HTERT RPE-1 (cell line): ENCODE measurements around the gene DNAJC17.

ENCODE experiments used
- in situ Hi-C: fragments of 300-500 bp; cut with MboI; formaldehyde crosslinking; loops from 4 replicates; pipeline ENCODE4 v1.14.3; 2020; ENCODE audit warnings: low sequenced_read_pairs

Gene DNAJC17

DNA sequence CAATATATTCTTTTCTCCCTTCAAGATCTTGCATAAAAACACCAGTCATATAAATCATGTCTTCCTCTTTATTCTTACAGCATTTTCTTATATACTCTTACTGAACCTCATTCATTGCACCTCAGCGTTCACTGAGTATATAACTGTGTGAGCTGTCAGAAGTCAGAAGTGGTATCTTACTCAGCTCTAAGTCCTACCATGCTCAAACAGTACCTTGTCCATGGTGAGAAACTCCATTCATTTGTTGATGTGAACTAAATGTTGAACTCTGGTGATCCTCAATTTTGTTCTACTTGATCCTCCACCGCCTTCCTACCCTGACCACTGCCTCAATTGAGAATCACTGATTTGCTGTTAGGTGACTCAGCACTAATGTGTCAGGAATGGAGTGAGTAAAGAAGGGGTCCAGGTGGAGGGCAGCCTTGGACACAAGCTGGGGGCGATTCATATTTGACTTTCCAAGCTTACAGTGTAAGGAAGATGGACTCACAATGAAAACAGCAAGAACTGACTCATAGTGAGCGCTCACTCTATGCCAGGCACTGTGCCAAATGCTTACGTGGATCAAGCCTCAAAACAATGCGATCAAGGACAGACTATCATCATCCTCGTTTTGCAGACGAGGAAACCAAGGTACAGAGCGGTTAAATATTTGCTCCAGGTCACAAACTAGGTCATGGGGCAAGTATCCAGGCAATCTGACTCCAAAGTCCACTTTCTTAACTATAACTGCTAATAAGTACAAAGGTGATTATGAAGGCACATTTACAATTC lies 13.9 kb downstream of the DNAJC17 start:
- in situ Hi-C loops = no loop called here

DNA sequence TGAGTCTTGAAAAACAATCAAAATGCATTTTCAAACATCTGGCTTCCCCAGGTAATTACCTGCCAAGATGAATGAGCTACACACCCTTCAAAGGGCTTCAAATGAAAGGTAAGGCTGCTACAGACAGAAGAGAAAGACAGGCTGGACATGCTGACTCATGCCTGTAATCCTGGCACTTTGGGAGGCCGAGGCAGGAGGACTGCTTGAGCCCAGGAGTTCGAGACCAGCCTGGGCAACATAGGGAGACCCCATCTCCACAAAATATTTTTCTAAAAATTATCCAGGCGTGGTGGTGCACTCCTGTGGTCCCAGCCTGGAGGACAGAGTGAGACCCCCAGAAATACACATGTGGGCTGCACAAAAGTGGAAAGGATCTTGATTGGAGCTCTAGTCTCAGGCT lies 14.9 kb downstream of the DNAJC17 start:
- in situ Hi-C loops = no loop called here

DNA sequence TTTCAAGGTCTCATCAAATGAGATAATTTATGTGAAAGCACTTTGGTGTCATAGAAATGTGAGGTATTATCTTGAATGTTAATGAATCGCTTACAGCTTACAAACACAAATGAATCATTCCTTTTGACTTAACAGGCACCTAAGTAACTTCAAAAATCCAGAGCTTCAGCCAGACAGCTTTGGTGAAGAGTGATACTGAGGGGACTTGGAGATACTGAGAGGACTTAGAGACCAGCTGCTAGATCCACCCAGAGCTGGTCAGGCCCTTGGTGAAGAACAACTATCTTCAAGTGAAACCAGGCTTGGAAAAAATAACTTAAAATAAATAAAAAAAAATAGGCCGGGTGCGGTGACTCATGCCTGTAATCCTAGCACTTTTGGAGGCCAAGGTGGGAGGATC lies 16.6 kb downstream of the DNAJC17 start:
- in situ Hi-C loops = no loop called here

DNA sequence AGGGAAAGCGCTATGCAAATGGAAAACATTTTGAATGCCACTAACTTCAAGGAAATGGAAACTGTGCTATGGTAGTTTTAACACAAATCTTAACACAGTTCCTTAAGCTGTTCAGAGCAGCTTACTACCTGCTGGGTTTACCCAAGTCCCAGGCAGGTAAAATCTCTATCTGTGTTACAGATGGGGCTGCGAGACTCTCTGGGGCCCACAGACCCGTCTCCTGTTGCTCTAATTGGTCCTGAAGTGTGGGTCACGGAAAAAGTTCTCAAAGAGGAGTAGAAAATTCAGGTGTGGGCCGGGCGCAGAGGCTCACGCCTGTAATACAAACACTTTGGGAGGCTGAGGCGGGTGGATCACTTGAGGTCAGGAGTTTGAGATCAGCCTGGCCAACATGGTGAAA lies 17.3 kb downstream of the DNAJC17 start:
- in situ Hi-C loops = no loop called here

DNA sequence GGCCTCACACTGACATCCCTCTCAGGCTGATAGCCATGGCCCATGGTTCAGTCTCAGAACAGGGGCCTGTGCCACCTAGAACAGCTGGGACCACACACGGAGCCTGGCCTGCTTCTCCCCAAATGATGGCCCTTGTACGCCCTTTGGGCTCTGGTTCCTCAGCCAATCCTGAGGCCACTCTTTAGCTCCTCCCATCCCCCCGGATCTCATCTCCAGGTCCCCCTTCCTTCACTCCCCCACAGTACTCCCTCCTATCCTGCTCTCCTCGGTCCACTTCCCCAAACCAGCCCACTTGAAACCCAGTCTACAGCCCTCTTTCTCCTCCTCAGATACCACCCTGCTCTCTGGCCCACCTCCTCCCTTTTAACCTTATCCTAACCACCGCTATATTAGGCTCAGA lies 18.2 kb downstream of the DNAJC17 start:
- in situ Hi-C loops = no loop called here

DNA sequence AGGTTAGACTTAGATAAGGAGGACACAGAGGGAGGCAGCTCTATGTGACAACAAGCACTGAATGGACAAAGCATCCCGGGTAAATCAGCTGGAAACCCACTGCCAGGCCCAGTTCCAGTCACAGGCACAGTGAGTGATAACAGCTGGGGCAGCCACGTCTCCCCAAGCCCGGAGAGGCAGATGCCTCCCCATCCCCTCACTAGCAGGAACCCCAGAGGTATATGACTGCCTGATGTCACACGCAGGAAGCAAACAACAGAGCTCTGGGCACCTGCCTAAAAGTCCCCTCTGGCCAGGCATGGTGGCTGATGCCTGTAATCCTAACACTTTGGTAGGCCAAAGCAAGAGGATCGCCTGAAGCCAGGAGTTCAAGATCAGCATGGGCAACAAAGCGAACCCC lies 19.3 kb downstream of the DNAJC17 start:
- in situ Hi-C loops = no loop called here

DNA sequence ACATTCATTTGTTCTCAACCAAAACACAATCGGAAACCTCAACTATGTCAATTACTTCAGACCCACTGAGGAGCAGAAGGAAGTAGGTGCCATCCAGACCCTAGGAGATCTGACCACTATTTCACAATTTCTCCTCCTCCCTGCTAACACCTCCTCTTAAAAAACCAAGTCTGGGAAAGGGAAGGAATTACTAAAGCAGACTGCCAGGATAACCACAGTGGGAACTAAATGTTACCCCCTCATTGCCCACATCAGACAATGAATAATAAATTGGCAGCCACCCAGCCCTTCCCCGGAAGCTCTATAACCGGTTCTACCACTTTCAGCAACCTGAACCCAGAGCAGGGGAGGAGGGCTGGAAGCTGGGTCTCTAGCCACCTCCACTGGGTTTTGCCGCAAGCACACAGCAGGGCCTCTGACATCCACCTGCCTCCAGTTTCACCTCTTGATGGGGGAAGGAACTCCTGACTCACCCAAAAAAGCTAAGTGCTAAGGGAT lies 19.9 kb downstream of the DNAJC17 start:
- in situ Hi-C loops = no loop called here

DNA sequence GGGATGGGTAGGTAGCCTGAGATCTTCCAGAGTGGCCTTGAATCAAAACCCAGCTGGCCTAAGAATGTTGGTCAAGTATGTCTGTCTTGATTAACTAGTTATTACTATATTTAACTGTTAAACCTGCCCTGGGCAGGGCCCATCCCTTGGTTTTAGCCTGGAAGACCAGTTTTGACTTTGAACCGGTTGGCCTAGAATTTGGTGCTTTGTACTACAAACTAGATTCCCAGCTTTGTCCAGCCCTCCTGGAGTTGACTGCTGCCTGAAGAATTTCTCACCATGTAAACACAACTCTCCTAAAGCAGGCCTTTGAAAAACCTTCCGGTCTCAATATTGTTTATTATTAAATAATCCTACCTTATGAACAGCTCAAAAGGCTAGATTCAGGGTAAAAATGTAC lies 21.5 kb downstream of the DNAJC17 start:
- in situ Hi-C loops = no loop called here

DNA sequence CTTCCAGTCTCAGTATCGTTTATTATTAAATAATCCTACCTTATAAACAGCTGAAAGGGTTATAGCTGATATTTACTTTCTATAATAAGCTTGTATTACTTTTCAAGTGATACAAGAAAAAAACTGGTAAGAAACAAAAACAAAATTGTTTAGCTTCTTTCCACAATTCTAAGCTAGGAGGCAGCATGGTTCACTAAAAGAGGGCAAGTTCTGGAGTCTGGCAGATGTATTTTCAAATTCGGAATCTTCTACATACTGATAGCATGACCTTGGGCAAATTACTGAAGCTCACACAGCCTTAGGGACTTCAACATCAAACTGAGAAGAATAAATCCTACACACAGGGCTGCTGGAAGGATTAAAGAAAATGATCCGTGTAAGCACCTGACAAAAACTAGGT lies 22.1 kb downstream of the DNAJC17 start:
- in situ Hi-C loops = no loop called here

DNA sequence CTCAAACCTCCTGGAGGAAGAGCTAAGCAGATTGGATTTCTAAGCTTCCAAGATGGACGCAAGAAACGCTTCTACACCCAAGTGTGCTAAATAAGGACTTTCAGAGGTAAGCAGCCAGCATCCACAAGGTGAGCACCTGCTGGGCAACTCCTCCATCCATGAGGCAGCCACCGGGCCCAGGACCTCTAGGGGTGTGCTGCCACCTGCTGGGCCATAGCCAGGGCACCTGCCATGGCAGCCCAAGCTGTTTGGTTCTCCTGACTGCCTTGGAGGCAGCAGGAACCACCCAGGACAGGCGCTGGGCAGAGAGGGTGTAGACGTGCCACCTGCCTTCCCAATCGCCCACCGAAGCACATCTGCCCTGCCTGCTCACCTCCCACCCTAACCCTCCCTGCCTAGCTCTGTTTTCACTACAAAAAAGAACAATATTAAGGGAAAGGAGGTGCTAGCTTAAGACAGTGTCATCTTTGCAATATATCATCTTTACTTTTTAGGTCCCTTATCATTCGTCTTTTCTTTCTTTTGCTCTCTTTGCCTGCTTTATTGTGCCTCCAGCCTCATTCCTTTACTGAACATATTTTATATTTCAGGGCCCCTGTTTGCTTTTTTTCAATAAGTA lies 24.6 kb downstream of the DNAJC17 start:
- in situ Hi-C loops = no loop called here

DNA sequence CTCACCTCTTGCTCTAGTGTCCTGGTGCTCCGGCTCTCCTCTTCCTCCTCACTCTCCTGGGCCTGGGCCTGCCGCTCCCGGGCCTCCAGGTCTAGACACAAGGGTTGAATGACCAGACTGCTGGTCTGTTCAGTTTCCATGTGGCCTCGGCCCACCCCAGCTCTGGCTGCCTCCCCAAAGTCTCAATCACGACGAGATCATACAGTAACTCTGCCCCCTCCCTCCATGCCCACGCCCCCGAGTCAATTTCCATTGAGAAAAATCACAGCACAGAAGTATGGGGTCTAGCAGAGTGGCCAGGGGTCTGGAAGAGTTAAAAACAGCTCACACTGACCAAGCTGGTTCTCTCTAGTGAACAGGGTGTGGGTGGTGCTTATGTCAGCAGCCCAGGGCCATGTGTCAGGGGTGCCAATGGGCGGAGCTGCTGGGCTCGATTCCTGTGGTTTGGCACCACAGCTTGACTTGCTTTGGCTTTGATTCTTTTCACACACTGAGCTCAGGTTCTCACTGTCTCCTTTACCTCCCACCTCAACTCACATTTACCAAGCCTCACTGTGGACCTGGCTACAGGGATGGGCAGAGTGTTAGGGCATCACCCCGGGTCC lies 30.6 kb downstream of the DNAJC17 start:
- in situ Hi-C loops = no loop called here

DNA sequence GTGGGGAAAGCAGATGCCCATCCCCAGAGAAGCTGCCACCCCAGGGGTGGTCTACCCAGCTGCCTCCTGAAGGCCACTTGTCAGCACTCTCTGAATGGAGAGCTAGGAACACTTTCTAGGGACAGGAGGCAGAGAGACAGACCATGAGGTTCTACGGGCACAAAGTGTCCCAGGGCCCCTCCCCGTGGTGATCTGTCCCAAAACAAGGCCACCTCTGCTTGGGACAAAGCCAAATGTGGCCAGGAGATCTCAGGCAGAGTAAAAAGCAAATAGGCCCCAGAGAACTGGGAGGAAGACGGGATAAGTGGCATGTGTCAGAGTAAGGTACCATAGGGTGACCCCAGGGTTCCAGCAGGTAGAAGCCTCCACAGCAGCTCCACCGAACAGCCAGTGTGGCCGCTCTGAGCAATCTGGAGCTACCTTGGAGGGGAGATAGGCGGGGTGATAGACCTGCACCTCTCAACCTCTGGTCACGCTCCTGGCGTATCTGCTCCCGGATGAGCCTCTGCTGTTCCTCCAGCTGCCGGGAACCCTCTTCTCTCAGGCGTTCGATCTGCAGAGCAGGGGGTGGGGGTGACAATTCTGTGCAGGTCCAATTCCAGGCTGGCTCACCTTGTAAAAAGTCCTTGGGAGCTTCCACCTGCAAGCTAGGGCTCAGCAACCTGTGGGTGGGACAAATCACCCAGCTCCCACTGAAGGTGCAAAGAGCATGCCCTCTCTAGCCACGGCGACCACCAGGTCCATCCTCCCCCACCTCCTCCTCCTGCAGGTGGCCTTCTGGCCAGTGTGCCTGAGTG lies 31.3 kb downstream of the DNAJC17 start:
- in situ Hi-C loops = no loop called here

DNA sequence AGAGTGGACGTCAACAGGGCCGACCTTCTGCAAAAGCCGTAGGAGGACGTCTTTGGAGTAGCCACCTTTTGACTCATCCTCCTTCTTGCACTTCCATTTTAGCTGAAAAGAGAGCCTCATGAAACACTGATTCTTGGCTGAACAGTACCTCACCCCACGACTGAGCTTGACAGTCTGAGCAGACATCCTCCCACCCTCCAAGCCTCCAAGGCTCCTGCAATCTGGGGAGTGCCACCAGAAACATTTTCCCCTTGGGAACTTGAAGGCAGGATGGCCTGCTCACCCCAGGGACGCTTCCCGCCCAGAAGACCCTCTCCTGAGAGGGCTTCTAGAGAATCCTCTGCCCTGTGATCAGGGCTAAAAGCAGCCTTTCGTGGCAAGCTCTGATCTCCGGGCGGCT lies 32.3 kb downstream of the DNAJC17 start:
- in situ Hi-C loops = no loop called here

DNA sequence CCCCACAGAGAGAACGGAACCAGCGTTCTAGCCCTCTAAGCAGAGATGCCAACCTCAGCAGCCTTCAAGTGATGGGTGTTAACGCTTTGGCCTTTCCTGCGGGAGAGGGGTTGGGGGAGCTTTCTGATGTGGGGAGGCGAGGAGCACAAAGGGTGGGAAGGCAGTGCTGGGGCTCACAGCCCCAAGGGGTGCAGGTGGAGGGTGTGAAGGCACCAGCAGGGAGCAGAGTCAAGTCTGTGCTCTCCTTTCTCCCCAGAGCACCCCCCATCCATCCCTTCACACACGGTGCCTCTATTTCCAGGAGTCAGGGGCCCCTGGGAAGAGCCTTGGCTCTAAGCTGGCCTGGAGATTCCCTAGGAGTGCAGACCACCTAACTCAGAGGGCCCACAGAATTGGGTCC lies 33.4 kb downstream of the DNAJC17 start:
- in situ Hi-C loops = no loop called here

DNA sequence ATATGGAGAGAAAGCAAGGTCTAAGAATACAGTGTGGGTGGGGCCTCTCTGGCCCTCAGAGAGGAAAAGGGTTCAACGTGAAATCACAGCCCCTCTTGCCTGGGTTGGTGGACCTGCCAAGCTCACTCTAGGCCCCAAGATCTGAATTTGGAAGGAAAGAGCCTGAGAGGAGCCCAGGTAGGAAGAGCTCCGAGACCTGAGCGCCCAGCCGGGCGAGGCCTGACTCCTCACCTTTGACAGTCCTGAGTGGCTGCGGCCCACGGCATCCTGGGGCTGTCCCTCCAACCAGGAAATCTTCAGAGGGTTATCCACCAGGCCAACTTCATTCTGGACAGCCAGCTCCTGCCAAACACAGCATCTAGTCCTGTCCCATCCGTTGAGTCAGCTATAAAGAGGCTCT lies 33.8 kb downstream of the DNAJC17 start:
- in situ Hi-C loops = no loop called here

DNA sequence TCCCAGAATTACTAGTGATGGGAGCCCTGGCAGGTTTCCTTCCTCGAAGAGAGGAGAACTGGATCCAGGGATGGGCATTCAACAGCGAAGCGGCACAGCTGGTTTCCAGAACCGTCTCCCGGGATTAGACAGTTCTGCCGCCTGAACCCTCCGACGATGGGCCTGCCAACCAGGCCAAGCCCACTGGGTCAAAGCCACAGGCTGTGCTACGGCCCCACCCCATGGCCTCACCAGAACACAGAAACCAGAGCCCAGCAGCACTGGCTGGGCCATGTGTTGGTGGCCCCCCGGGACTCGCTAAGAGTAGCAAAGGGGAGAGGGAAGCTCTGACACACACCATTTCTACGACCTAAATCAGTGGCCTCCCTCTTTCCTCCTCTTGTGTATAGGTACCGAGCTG lies 35.3 kb downstream of the DNAJC17 start:
- in situ Hi-C loops = no loop called here

DNA sequence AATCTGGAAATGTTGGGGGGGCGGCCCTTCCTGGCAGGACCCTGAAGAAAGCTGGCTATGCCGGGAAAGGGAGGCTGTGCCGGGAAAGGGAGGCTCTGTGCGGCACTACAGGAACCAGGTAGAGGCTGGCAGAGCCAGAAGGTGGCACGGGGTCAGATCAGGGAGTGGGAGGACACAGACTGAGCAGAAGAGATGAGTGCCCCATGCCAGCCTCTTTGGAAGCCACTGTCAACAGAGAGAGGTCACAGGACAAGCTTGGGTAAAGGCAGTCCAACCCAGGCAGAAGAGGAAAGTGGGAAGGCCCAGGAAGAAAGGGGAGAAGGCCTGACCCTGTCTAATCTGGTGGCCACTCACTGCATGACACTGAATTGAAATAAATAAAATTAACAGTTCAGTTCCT lies 36.0 kb downstream of the DNAJC17 start:
- in situ Hi-C loops = no loop called here

DNA sequence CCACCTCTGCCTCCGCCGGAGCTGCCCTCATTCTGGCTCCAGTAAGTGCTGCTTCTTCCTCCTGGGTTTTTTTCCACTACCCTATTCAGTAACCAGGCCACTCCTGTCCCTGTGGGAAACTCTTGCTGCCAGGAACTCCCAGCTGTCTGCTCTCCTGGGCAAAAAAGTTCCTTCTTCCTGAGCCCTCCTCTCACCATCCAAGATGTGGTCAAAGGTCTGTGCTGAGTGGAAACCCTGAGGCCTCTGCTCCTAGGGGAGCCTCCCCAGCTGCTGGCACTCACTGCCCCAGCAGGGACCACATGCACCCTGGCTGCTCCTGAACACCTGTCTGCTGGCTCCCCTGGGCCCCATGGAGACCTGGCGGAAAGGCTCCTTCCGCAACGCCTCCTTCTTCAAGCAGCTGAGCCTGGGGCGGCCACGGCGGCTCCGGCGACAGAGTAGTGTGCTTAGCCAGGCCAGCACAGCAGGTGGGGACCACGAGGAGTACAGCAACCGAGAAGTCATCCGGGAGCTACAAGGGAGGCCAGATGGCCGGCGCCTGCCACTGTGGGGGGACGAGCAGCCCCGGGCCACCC lies 37.0 kb downstream of the DNAJC17 start:
- in situ Hi-C loops = no loop called here

DNA sequence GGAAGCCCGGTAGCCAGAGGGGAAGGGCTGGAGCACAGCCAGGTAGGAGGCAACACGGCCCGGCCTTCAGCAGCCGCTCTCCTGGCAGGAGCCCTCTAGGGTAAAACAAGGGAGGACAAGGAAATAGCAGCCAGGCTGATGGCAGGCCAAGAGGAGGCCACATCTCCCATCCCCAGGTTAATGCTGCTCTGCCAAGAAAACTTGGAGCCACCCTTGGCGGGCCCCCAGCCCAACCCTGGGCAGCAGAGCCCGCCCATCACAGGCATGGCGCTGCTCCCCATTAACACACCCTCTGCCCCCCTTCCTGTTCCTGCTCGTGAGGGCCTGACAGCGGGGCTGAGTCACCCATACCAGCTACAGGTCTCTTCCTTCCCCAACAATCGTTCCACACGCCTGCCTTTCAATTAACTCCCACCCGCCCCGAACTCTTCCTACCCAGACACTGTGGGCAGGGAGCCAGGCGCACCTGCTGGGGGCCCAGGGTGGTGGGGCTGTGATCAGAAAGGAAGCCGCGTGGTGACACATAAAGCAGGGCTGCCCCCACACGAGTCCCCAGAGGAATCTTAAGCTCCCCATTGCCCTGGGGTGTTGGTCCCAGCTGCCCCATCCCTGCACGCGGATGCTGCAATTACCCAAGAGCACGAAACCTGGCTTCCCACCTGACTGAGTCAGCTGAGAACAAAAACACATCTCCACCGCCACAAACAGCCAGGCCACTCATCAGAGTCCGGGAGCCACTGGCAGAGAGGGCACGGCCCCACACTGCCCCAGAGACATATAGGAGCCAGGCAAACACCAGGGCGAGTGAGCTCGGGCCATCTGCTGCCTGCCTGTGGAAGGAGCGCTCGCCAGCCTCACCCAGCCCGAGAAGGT lies 37.8 kb downstream of the DNAJC17 start, which contains the start of gene C15orf62:
TSS of gene C15orf62 (plus strand) at position 707 of the 873 bp plus-strand sequence. CDS start 516 bp downstream, outside the sequence.
- in situ Hi-C loops = no loop called here
